ENCODE measurements around the gene TERB1.

DNA sequence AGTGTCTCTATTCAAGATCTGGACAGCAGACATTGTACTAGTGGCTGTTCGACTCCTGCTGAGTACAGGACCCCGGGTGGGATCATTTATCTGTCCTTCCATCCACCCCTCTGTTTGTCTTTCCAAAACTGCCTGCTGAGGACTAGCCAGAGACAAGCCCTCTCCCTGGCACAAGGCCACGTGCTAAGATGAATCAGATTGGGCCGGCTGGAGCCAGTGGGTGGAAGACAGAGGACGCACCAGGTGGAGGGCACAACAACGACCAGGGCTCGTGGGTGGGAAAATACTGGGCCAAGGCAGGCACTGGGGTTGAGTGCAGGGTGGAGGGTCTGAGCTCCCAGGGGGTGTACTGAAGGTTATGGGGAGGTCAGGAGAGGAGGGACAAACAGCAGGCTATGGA, 41.4 kb upstream of the TERB1 start:
- TF ChIP-seq, protein P1, sequence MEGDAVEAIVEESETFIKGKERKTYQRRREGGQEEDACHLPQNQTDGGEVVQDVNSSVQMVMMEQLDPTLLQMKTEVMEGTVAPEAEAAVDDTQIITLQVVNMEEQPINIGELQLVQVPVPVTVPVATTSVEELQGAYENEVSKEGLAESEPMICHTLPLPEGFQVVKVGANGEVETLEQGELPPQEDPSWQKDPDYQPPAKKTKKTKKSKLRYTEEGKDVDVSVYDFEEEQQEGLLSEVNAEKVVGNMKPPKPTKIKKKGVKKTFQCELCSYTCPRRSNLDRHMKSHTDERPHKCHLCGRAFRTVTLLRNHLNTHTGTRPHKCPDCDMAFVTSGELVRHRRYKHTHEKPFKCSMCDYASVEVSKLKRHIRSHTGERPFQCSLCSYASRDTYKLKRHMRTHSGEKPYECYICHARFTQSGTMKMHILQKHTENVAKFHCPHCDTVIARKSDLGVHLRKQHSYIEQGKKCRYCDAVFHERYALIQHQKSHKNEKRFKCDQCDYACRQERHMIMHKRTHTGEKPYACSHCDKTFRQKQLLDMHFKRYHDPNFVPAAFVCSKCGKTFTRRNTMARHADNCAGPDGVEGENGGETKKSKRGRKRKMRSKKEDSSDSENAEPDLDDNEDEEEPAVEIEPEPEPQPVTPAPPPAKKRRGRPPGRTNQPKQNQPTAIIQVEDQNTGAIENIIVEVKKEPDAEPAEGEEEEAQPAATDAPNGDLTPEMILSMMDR (IDR thresholded peaks at IDR 0.05), result no peak
- no peak for TF ChIP-seq EZH2 (IDR thresholded peaks at IDR 0.05)
